Measurements from ENCODE around the gene WIPI1. TPM values are rescaled to one million over a fixed set of nuclear protein-coding genes. Genes with fewer than 3 reads are reported as not detected.

The WIPI1 gene
- total RNA-seq, 6 experiments from 2014 or later: 62.6 to 90.9 (median 84.9) TPM

- Mint-ChIP-seq H3K36me3 (ENCODE audit: low read depth) (peaks cover 31% of the 10 kb centered on the region), H3K9me3 (no peaks in the 10 kb centered on the region), H3K4me1 (ENCODE audit: low read depth) (peaks cover 11% of the 10 kb centered on the region), H3K27me3 (ENCODE audit: insufficient read depth) (no peaks in the 10 kb centered on the region; the same call in 1 of the 2 replicates), H3K27ac (no peak overlapping the region), H3K4me3 (no peak overlapping the region)
- TF ChIP-seq CTCF (IDR thresholded peaks at IDR 0.05): peak; percentile 59
- no peak for DNase-seq
Observed at GRCh38 chr17:68431661-68432071, 25.6 kb downstream of the WIPI1 start.

GRCh38 chr17:68431045-68431608 lies 26.2 kb downstream of the WIPI1 start:
- Mint-ChIP-seq H3K4me1 (ENCODE audit: low read depth) (peaks cover 6% of the 10 kb centered on the region), H3K36me3 (ENCODE audit: low read depth) (peaks cover 31% of the 10 kb centered on the region), H3K27ac (no peak overlapping the region)

GRCh38 chr17:68429881-68430280 lies 27.4 kb downstream of the WIPI1 start:
- H3K4me3 Mint-ChIP-seq: no peak overlapping the region
- no peak overlapping the region for H3K27ac Mint-ChIP-seq
- no peak for DNase-seq
- TF ChIP-seq CTCF (IDR thresholded peaks at IDR 0.05): no peak
- H3K27me3 Mint-ChIP-seq (ENCODE audit: insufficient read depth): no peaks in the 10 kb centered on the region; the same call in 1 of the 2 replicates
- no peaks in the 10 kb centered on the region for H3K4me1 Mint-ChIP-seq (ENCODE audit: low read depth)
- no peaks in the 10 kb centered on the region for H3K9me3 Mint-ChIP-seq
- peaks cover 27% of the 10 kb centered on the region for H3K36me3 Mint-ChIP-seq (ENCODE audit: low read depth)

More at GRCh38 chr17:68431045-68431608, 26.2 kb downstream of the WIPI1 start:
- Mint-ChIP-seq H3K9me3 (no peaks in the 10 kb centered on the region), H3K4me3 (no peak overlapping the region), H3K27me3 (ENCODE audit: insufficient read depth) (no peaks in the 10 kb centered on the region; the same call in 1 of the 2 replicates)
- no peak for TF ChIP-seq CTCF (IDR thresholded peaks at IDR 0.05)
- DNase-seq: no peak

- H3K9me3 Mint-ChIP-seq: no peaks in the 10 kb centered on the region
- no peak overlapping the region for H3K27ac Mint-ChIP-seq
- H3K4me3 Mint-ChIP-seq: no peak overlapping the region
- no peak for TF ChIP-seq CTCF (IDR thresholded peaks at IDR 0.05)
- no peaks in the 10 kb centered on the region for H3K27me3 Mint-ChIP-seq (ENCODE audit: insufficient read depth)
- H3K36me3 Mint-ChIP-seq (ENCODE audit: low read depth): peaks cover 23% of the 10 kb centered on the region
- no peaks in the 10 kb centered on the region for H3K4me1 Mint-ChIP-seq (ENCODE audit: low read depth)
- DNase-seq: no peak
Observed at GRCh38 chr17:68428498-68429172, 28.7 kb downstream of the WIPI1 start.

GRCh38 chr17:68427575-68427974 lies 29.7 kb downstream of the WIPI1 start:
- Mint-ChIP-seq H3K36me3 (ENCODE audit: low read depth) (peaks cover 16% of the 10 kb centered on the region), H3K27ac (no peak overlapping the region), H3K27me3 (ENCODE audit: insufficient read depth) (no peaks in the 10 kb centered on the region), H3K4me1 (ENCODE audit: low read depth) (no peaks in the 10 kb centered on the region), H3K4me3 (no peak overlapping the region), H3K9me3 (no peaks in the 10 kb centered on the region)
- no peak for DNase-seq
- no peak for TF ChIP-seq CTCF (IDR thresholded peaks at IDR 0.05)

Measured in HFFc6 (cell line).